GM12878 (cell line): ENCODE measurements around the gene ARHGDIG.

ENCODE experiments used
- HCFC1 ChIP-seq: fragments of 150-350 bp; IDR thresholded peaks from 2 replicates; pipeline ENCODE4 v1.6.1; 2014; ENCODE audit warnings: low read length
- MEF2A ChIP-seq: IDR thresholded peaks from 2 replicates; pipeline ENCODE4 v1.6.1; 2011; ENCODE audit warnings: low read depth, mild to moderate bottlenecking, low read length, moderate library complexity; ENCODE audit not compliant: insufficient read depth
- POLR2AphosphoS5 ChIP-seq: IDR thresholded peaks from 2 replicates; pipeline ENCODE4 v1.6.1; 2011; ENCODE audit warnings: mild to moderate bottlenecking, low read length, inconsistent platforms
- SUPT20H ChIP-seq: IDR thresholded peaks from 2 replicates; pipeline ENCODE4 v1.6.1; 2011; ENCODE audit warnings: low read depth, mild to moderate bottlenecking, low read length, moderate library complexity, borderline replicate concordance; ENCODE audit not compliant: control insufficient read depth
- TF ChIP-seq, protein P1 (sequence below), 3 experiments: IDR thresholded peaks in 2 of 3; conservative IDR thresholded peaks in 1 of 3; 2 replicates each; pipeline ENCODE4 v1.5.1; 2011; ENCODE audit warnings: low read depth in 3 of 3, low read length in 3 of 3, mild to moderate bottlenecking in 3 of 3, control low read depth in 2 of 3, moderate library complexity in 2 of 3, inconsistent platforms in 1 of 3, mixed read lengths in 1 of 3; ENCODE audit not compliant: control insufficient read depth in 2 of 3, insufficient read depth in 1 of 3; ENCODE audit errors: extremely low read depth in 1 of 3
- TF ChIP-seq, protein P2 (sequence below): IDR thresholded peaks from 2 replicates; pipeline ENCODE4 v1.6.1; 2012; ENCODE audit warnings: low read depth, low read length, improper control_type of control experiment
- TF ChIP-seq, protein P3 (sequence below): fragments of 450-650 bp; IDR thresholded peaks from 2 replicates; pipeline ENCODE4 v1.6.1; 2018; ENCODE audit warnings: borderline replicate concordance, mild to moderate bottlenecking; ENCODE audit not compliant: partially characterized antibody

DNA sequence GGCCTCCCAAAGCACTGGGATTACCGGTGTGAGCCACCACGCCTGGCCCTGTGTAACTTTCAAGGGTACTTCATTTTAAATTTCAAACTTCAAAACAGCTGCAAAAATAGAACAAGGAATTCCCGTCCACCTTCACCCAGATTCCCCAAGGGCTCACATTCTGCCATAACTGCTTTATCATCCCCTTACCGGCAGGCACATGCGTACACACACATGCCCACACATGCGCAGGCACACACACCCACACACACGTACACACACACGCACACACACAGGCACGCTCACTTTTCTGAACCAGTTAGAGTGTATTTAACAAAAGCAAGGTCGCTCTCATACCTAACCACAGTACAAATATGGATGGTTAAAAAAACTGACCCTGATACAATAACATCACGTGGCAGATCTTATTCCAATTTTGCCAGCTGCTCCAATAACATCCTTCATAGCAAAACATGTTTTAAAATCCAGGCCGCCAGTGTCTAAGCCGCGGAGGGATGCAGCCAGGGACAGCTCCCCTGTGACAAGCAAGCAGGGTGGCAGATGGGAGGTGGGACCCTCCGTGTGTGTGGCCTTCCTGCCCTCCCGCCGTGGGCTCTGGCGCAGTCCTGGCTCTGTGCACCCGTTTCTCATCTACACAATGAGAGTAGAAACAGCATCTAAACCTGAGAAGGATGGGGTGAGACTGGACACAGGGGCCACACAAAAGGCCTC lies 25.7 kb downstream of the ARHGDIG start:
- TF ChIP-seq, protein P1, sequence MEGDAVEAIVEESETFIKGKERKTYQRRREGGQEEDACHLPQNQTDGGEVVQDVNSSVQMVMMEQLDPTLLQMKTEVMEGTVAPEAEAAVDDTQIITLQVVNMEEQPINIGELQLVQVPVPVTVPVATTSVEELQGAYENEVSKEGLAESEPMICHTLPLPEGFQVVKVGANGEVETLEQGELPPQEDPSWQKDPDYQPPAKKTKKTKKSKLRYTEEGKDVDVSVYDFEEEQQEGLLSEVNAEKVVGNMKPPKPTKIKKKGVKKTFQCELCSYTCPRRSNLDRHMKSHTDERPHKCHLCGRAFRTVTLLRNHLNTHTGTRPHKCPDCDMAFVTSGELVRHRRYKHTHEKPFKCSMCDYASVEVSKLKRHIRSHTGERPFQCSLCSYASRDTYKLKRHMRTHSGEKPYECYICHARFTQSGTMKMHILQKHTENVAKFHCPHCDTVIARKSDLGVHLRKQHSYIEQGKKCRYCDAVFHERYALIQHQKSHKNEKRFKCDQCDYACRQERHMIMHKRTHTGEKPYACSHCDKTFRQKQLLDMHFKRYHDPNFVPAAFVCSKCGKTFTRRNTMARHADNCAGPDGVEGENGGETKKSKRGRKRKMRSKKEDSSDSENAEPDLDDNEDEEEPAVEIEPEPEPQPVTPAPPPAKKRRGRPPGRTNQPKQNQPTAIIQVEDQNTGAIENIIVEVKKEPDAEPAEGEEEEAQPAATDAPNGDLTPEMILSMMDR (IDR thresholded peaks at IDR 0.05 in 2 of 3, conservative IDR thresholded peaks at IDR 0.05 in 1 of 3; ENCODE audit: control insufficient read depth in 2 of 3, extremely low read depth in 1 of 3, insufficient read depth in 1 of 3, low read depth in 3 of 3, low read length in 3 of 3) = no peak
- no peak for TF ChIP-seq POLR2AphosphoS5
- no peak for TF ChIP-seq HCFC1
- TF ChIP-seq, protein P2, sequence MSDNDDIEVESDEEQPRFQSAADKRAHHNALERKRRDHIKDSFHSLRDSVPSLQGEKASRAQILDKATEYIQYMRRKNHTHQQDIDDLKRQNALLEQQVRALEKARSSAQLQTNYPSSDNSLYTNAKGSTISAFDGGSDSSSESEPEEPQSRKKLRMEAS = no peak
- TF ChIP-seq, protein P3, sequence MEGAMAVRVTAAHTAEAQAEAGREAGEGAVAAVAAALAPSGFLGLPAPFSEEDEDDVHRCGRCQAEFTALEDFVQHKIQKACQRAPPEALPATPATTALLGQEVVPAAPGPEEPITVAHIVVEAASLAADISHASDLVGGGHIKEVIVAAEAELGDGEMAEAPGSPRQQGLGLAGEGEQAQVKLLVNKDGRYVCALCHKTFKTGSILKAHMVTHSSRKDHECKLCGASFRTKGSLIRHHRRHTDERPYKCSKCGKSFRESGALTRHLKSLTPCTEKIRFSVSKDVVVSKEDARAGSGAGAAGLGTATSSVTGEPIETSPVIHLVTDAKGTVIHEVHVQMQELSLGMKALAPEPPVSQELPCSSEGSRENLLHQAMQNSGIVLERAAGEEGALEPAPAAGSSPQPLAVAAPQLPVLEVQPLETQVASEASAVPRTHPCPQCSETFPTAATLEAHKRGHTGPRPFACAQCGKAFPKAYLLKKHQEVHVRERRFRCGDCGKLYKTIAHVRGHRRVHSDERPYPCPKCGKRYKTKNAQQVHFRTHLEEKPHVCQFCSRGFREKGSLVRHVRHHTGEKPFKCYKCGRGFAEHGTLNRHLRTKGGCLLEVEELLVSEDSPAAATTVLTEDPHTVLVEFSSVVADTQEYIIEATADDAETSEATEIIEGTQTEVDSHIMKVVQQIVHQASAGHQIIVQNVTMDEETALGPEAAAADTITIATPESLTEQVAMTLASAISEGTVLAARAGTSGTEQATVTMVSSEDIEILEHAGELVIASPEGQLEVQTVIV = no peak
- TF ChIP-seq SUPT20H = no peak
- no peak for TF ChIP-seq MEF2A
